GM12891 (cell line): ENCODE measurements around the gene CACNA1A.

Experiments
- POLR2A ChIP-seq: IDR thresholded peaks from 2 replicates; pipeline ENCODE4 v1.6.1; 2011; ENCODE audit warnings: low read depth, low read length, control low read depth
- POLR2AphosphoS5 ChIP-seq: IDR thresholded peaks from 2 replicates; pipeline ENCODE4 v1.6.1; 2011; ENCODE audit warnings: low read depth, low read length, control low read depth
- SPI1 ChIP-seq: IDR thresholded peaks from 2 replicates; pipeline ENCODE4 v1.6.1; 2011; ENCODE audit warnings: low read depth, low read length, control low read depth
- TAF1 ChIP-seq: IDR thresholded peaks from 2 replicates; pipeline ENCODE4 v1.6.1; 2011; ENCODE audit warnings: low read depth, low read length, control low read depth

DNA sequence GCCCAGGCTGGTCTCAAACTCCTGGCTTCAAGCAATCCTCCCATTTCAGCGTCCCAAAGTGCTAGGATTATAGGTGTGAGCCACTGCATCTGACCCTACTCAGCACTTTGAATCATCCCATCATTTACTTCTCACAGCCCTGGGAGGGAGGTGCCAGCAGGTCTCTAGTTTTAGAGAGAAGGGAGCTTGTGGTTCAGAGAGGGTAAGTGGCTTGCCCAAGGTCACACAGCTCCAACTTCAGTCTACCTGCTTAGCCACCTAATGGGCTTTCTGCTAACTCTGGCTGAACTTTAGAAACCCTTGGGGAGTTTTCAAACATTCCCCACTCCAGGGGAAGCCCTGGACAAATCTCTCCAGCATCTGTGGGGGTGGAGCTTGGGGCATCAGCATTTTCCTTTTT lies 18.3 kb downstream of the CACNA1A start:
- TF ChIP-seq POLR2AphosphoS5 = no peak
- TF ChIP-seq POLR2A = no peak
- TF ChIP-seq SPI1 = no peak
- TF ChIP-seq TAF1 = no peak
